Measurements from ENCODE around the gene NUP160. TPM values are rescaled to one million over a fixed set of nuclear protein-coding genes. Genes with fewer than 3 reads are reported as not detected.
"Not testable (repeated sequence)": the region's sequence is repeated elsewhere in the genome, so short reads cannot be mapped to it uniquely, and the experiment has no call there.

The NUP160 gene
- total RNA-seq, 4 donors from 2014 or later = 21.8 to 40.2 (median 30.7) TPM

GRCh38 chr11:47768101-47768612, 80.0 kb downstream of the NUP160 start:
- peak; percentile 39 for ATAC-seq (ENCODE audit: low FRiP score)
- no peak for TF ChIP-seq CTCF (IDR thresholded peaks at IDR 0.05)
- no peak for DNase-seq (ENCODE audit: low spot score)

DNA sequence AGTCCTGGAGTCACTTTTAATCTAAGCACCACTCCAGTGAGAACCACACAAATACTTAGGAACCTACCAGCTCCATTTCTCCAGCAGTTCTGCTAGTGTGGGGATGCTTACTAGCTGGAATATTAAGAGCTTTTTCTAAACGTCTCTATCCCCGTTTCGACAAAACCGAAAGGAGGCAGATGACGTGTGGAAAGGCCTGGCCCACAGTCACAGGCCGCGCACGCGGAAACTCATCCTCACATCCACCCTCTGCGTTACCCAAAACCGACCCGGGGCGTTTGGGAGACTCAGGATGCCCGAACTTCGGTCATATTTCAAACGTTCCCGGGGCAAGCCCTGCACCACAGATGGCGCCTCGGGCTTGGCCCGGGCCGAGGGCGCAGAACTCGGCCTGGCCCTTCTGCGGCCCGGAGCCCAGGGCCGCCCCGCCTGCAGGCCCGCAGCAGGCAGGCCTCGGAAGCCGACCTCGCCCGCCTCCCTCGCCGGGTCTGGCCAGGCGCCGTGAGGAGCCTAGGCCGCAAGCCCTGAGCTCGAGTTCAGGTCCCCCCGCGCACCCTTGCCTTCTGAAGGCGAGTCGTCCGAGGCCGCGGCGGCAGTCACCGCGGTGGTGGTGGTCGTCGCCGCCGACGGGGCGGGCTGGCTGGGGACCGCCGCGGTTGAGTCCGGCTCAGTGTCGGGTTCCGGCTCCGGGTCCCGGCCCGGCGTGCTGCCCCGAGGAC, 81.5 kb downstream of the NUP160 start:
- TF ChIP-seq CTCF (IDR thresholded peaks at IDR 0.05) = no peak
- peak; percentile 31 for DNase-seq (ENCODE audit: low spot score)
- peak; percentile 49 for ATAC-seq (ENCODE audit: low FRiP score)

- ATAC-seq (ENCODE audit: low FRiP score) = no peak
- DNase-seq (ENCODE audit: low spot score) = no peak
- no peak for TF ChIP-seq CTCF (IDR thresholded peaks at IDR 0.05)
Measured at GRCh38 chr11:47765086-47765485, 83.1 kb downstream of the NUP160 start.

GRCh38 chr11:47759291-47759690, 88.9 kb downstream of the NUP160 start:
- DNase-seq (ENCODE audit: low spot score); ATAC-seq (ENCODE audit: low FRiP score): not testable (repeated sequence)

GRCh38 chr11:47756208-47756607, 91.9 kb downstream of the NUP160 start:
- no peak for DNase-seq (ENCODE audit: low spot score)
- no peak for ATAC-seq (ENCODE audit: low FRiP score)
- no peak for TF ChIP-seq CTCF (IDR thresholded peaks at IDR 0.05)

DNA sequence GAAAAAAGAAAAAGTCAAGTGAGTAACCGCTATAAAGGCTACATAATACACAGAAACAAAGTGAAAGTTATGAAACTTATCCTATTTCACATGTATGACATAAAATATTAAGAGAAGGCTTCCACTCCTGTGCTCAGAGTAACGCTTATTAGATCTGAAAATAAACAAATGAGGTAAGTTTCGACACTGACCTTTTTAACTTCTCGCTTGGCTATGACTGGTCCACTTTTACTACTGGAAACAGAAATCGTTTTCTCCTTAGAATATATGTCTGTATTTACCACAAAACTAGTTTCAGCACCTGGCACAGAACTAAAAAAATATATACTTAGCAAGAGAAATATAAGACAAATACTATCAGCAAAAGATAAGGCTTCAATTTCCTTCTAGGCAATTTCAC, 97.4 kb downstream of the NUP160 start:
- ATAC-seq (ENCODE audit: low FRiP score) (no peak), DNase-seq (ENCODE audit: low spot score) (no peak)
- no peak for TF ChIP-seq CTCF (IDR thresholded peaks at IDR 0.05)

GRCh38 chr11:47742494-47742893, 105.7 kb downstream of the NUP160 start:
- DNase-seq (ENCODE audit: low spot score); ATAC-seq (ENCODE audit: low FRiP score): not testable (repeated sequence)

GRCh38 chr11:47737817-47738216, 110.3 kb downstream of the NUP160 start:
- ATAC-seq (ENCODE audit: low FRiP score); DNase-seq (ENCODE audit: low spot score): not testable (repeated sequence)

Data from omental fat pad (tissue), 4 donors.